ENCODE data around the gene PCBD2.

GRCh38 chr5:134975843-134976242 is 70.9 kb downstream of the PCBD2 start:
- TF ChIP-seq REST (IDR thresholded peaks at IDR 0.05; ENCODE audit: unreplicated experiment) (no peak), EZH2 (IDR thresholded peaks at IDR 0.05; ENCODE audit: low read depth, unreplicated experiment) (no peak), CTCF (conservative IDR thresholded peaks at IDR 0.05; ENCODE audit: low read depth in 2 of 2) (no peak), EZH2phosphoT487 (IDR thresholded peaks at IDR 0.05; ENCODE audit: unreplicated experiment) (no peak), STAT1 (IDR thresholded peaks at IDR 0.05; ENCODE audit: unreplicated experiment) (no peak), JUNB (IDR thresholded peaks at IDR 0.05; ENCODE audit: unreplicated experiment) (no peak), POLR2AphosphoS5 (IDR thresholded peaks at IDR 0.05; ENCODE audit: low read depth) (no peak), CREB1 (CRISPR knock-in tag; IDR thresholded peaks at IDR 0.05; ENCODE audit: low read depth) (no peak)

Data from GM23338 (cell line).